Testis (tissue), 3 donors: ENCODE measurements around the gene LRFN2. TPM values are rescaled to one million over a fixed set of nuclear protein-coding genes. Genes with fewer than 3 reads are reported as not detected.

Source experiments
- DNase-seq: peaks from one replicate; pipeline ENCODE4 v3.0.0-alpha.2; 2019
- H3K27ac ChIP-seq, 2 donors: fragments of 200-600 bp; sonication (generic); one replicate each; pipeline ENCODE4 v1.5.1; 2019
- H3K27me3 ChIP-seq: fragments of 200-600 bp; sonication (generic); one replicate; pipeline ENCODE4 v1.5.1; 2019
- H3K36me3 ChIP-seq: fragments of 200-600 bp; sonication (generic); one replicate; pipeline ENCODE4 v1.5.1; 2017; ENCODE audit warnings: low read depth; ENCODE audit errors: missing control alignments
- H3K4me1 ChIP-seq: fragments of 200-600 bp; sonication (generic); one replicate; pipeline ENCODE4 v1.5.1; 2019
- H3K4me3 ChIP-seq, 2 donors: fragments of 200-600 bp; sonication (generic); one replicate each; pipeline ENCODE4 v1.5.1; 2017 to 2019
- H3K9me3 ChIP-seq: fragments of 200-600 bp; sonication (generic); one replicate; pipeline ENCODE4 v1.5.1; 2017
- CTCF ChIP-seq, 3 experiments: fragments of 450-650 bp in 2 of 3; fragments of 200-600 bp in 1 of 3; sonication (generic) in 1 of 3; IDR thresholded peaks; one replicate each; pipeline ENCODE4 v1.5.1; 2016 to 2019; ENCODE audit warnings: antibody characterized with exemption in 3 of 3, mild to moderate bottlenecking in 2 of 3, moderate library complexity in 1 of 3
- POLR2A ChIP-seq: fragments of 450-650 bp; IDR thresholded peaks from one replicate; pipeline ENCODE4 v1.6.1; 2017; ENCODE audit warnings: antibody characterized with exemption, mild to moderate bottlenecking, moderate library complexity
- WGBS, 2 donors: methylation state at CpG; one replicate each; pipeline ENCODE4 v1.1.5; 2018; 5-methylcytosine and 5-hydroxymethylcytosine counted together
- intact Hi-C: fragments of 100-400 bp; cut with DNase I; formaldehyde crosslinking; loops from one replicate; pipeline ENCODE4 v1.15.1; 2023; ENCODE audit warnings: low total_unique reads
- polyA plus RNA-seq: library from polyadenylated mRNA; stranded (reverse); fragments of 350-450 nt; fragmentation: Illumina TruSeq; extraction: RNeasy Lipid Tissue Mini Kit (QIAGEN cat#74804); gene quantifications from one replicate; pipeline ENCODE4 v1.2.3, GENCODE V29; 2014; ENCODE audit warnings: low read depth, low replicate concordance; ENCODE audit not compliant: insufficient read depth
- total RNA-seq, 2 donors: library from RNA; depleted of rRNA; stranded (reverse); fragments of >200 nt; gene quantifications; one replicate each; pipeline ENCODE4 v1.2.3, GENCODE V29; 2016

LRFN2 gene
- total and polyA plus RNA-seq, 3 donors from 2014 or later: 1.1 to 3.3 (median 1.6) TPM

GRCh38 chr6:40492187-40492586, 95.0 kb downstream of the LRFN2 start:
- no peak overlapping the region for H3K27ac ChIP-seq
- WGBS, 2 donors: 47 to 59% methylated on average over 7 of the region's 7 CpGs
- TF ChIP-seq POLR2A: no peak
- TF ChIP-seq CTCF (IDR thresholded peaks at IDR 0.05): no peak
- H3K27me3 ChIP-seq: no peaks in the 10 kb centered on the region
- no peak overlapping the region for H3K4me3 ChIP-seq
- H3K36me3 ChIP-seq: no peaks in the 10 kb centered on the region
- H3K9me3 ChIP-seq: no peaks in the 10 kb centered on the region
- no peaks in the 10 kb centered on the region for H3K4me1 ChIP-seq
- DNase-seq: no peak
- intact Hi-C loops: no loop called here

GRCh38 chr6:40490508-40490907, 96.7 kb downstream of the LRFN2 start:
- 84 to 92% methylated on average over 4 of the region's 4 CpGs for WGBS, 2 donors
- no peaks in the 10 kb centered on the region for H3K27me3 ChIP-seq
- no peak for TF ChIP-seq POLR2A
- no peak for TF ChIP-seq CTCF (IDR thresholded peaks at IDR 0.05)
- no peak overlapping the region for H3K4me3 ChIP-seq
- no peaks in the 10 kb centered on the region for H3K36me3 ChIP-seq
- intact Hi-C loops: no loop called here
- DNase-seq: no peak
- H3K4me1 ChIP-seq: peaks cover 6% of the 10 kb centered on the region
- no peaks in the 10 kb centered on the region for H3K9me3 ChIP-seq
- no peak overlapping the region for H3K27ac ChIP-seq

GRCh38 chr6:40489798-40490197, 97.4 kb downstream of the LRFN2 start:
- Histone ChIP-seq H3K27ac (no peak overlapping the region), H3K9me3 (no peaks in the 10 kb centered on the region), H3K27me3 (no peaks in the 10 kb centered on the region), H3K36me3 (no peaks in the 10 kb centered on the region), H3K4me1 (peaks cover 11% of the 10 kb centered on the region), H3K4me3 (no peak overlapping the region)
- DNase-seq: no peak
- 84 to 92% methylated on average over 9 of the region's 9 CpGs for WGBS, 2 donors
- TF ChIP-seq CTCF (IDR thresholded peaks at IDR 0.05) (no peak), POLR2A (no peak)
- intact Hi-C loops: no loop called here

- TF ChIP-seq POLR2A (no peak), CTCF (IDR thresholded peaks at IDR 0.05) (no peak)
- peaks cover 19% of the 10 kb centered on the region for H3K4me1 ChIP-seq
- no peak for DNase-seq
- WGBS, 2 donors: 94 to 96% methylated on average over 4 of the region's 4 CpGs
- no peak overlapping the region for H3K4me3 ChIP-seq
- no peak overlapping the region for H3K27ac ChIP-seq
- intact Hi-C loops: no loop called here
- H3K27me3 ChIP-seq: no peaks in the 10 kb centered on the region
- no peaks in the 10 kb centered on the region for H3K36me3 ChIP-seq
- no peaks in the 10 kb centered on the region for H3K9me3 ChIP-seq
Observed at GRCh38 chr6:40486576-40486975, 100.6 kb downstream of the LRFN2 start.

GRCh38 chr6:40485795-40486194, 101.4 kb downstream of the LRFN2 start:
- H3K27me3 ChIP-seq: no peaks in the 10 kb centered on the region
- 56 to 74% methylated on average over 2 of the region's 2 CpGs for WGBS, 2 donors
- peak overlapping the region in 1 of 2 donors; percentile 6 for H3K27ac ChIP-seq
- TF ChIP-seq POLR2A (no peak), CTCF (IDR thresholded peaks at IDR 0.05) (no peak)
- no peaks in the 10 kb centered on the region for H3K9me3 ChIP-seq
- no peak for DNase-seq
- no peak overlapping the region for H3K4me3 ChIP-seq
- H3K4me1 ChIP-seq: peaks cover 19% of the 10 kb centered on the region
- intact Hi-C loops: no loop called here
- no peaks in the 10 kb centered on the region for H3K36me3 ChIP-seq
